Nephron (organoid): ENCODE data around the gene LOXHD1.

ENCODE experiments used
- H3K27ac Mint-ChIP-seq, 3 experiments: 2 replicates each; pipeline ENCODE4 v1.8.0; 2020; ENCODE audit warnings: mixed read lengths in 3 of 3, mild to moderate bottlenecking in 2 of 3, moderate library complexity in 1 of 3
- H3K27me3 Mint-ChIP-seq: 2 replicates; pipeline ENCODE4 v1.8.0; 2021; ENCODE audit warnings: low read depth, mild to moderate bottlenecking, moderate library complexity, mixed read lengths
- H3K36me3 Mint-ChIP-seq: 2 replicates; pipeline ENCODE4 v1.8.0; 2020; ENCODE audit warnings: low read depth, mixed read lengths
- H3K4me1 Mint-ChIP-seq: 2 replicates; pipeline ENCODE4 v1.8.0; 2020; ENCODE audit warnings: mixed read lengths
- H3K4me3 Mint-ChIP-seq, 3 experiments: 2 replicates each; pipeline ENCODE4 v1.8.0; 2020; ENCODE audit warnings: mild to moderate bottlenecking in 3 of 3, mixed read lengths in 3 of 3, moderate library complexity in 2 of 3
- H3K9me3 Mint-ChIP-seq: 2 replicates; pipeline ENCODE4 v1.8.0; 2020; ENCODE audit warnings: mixed read lengths
- TF ChIP-seq, protein P1 (sequence below), 3 experiments: fragments of 200-600 bp; sonication (generic); IDR thresholded peaks; one replicate each; pipeline ENCODE4 v1.5.0; 2021; ENCODE audit warnings: antibody characterized with exemption in 3 of 3; ENCODE audit not compliant: unreplicated experiment in 3 of 3

Gene LOXHD1

DNA sequence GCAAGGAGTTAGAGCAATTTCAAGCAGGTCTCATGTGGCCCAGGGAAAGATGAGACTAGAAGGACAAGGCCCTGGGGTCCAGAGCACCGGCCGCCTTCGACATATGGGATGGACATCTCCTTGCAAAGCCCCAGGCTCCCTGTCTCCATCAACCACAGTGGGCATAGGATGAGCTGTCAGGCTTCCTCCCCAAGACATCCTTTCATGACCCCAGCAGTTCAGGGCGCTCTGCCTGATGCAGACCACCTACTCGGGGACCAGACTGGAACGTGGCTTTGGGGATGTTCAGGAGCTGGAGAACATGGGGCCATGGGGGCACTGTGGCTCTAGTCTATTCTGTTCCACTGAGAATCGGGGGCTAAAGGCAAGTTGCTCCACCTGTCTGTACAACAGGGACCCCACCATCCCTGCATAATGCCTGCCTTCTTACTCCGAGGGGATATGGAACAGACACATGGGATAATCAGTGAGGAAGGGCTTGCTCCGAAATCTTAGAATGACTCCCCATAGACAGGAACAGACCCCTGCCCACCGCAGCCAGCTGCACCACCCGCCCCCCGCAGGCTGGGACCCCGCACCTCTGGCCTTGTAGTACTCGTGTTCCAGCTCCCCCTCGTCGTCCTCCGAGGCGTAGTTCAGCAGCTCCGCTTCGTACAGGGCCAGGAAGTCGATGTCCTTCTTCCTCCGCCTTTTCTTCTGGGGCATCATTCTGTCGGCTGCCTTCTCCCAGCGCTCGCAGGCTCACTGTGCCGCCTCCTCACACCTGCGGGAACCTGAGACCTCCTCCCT, 500 bp downstream of the LOXHD1 start:
- H3K4me3 Mint-ChIP-seq: no peak overlapping the region
- H3K9me3 Mint-ChIP-seq: no peaks in the 10 kb centered on the region
- no peaks in the 10 kb centered on the region for H3K4me1 Mint-ChIP-seq
- TF ChIP-seq, protein P1, sequence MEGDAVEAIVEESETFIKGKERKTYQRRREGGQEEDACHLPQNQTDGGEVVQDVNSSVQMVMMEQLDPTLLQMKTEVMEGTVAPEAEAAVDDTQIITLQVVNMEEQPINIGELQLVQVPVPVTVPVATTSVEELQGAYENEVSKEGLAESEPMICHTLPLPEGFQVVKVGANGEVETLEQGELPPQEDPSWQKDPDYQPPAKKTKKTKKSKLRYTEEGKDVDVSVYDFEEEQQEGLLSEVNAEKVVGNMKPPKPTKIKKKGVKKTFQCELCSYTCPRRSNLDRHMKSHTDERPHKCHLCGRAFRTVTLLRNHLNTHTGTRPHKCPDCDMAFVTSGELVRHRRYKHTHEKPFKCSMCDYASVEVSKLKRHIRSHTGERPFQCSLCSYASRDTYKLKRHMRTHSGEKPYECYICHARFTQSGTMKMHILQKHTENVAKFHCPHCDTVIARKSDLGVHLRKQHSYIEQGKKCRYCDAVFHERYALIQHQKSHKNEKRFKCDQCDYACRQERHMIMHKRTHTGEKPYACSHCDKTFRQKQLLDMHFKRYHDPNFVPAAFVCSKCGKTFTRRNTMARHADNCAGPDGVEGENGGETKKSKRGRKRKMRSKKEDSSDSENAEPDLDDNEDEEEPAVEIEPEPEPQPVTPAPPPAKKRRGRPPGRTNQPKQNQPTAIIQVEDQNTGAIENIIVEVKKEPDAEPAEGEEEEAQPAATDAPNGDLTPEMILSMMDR (IDR thresholded peaks at IDR 0.05; ENCODE audit: unreplicated experiment in 3 of 3): no peak
- H3K27ac Mint-ChIP-seq: no peak overlapping the region
- H3K27me3 Mint-ChIP-seq: peaks cover 14% of the 10 kb centered on the region
- H3K36me3 Mint-ChIP-seq: no peaks in the 10 kb centered on the region

DNA sequence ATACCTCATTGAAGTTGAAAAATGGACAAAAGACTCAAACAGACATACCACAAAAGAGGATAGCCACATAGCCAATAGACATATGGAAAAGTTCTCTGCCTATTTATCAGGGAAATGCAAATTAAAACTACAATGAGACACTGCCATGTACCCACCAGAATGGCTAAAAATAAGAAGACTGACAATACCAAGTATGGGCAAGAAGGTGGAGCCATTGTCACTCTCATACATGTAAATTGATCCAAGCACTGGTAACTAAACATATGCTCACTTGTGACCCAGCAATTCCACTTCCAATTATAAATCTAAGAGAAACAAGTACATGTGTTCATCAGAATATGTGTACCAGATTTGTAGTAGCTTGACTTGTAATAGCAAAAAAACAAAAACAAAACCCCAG, 4.6 kb downstream of the LOXHD1 start:
- no peak overlapping the region for H3K27ac Mint-ChIP-seq

DNA sequence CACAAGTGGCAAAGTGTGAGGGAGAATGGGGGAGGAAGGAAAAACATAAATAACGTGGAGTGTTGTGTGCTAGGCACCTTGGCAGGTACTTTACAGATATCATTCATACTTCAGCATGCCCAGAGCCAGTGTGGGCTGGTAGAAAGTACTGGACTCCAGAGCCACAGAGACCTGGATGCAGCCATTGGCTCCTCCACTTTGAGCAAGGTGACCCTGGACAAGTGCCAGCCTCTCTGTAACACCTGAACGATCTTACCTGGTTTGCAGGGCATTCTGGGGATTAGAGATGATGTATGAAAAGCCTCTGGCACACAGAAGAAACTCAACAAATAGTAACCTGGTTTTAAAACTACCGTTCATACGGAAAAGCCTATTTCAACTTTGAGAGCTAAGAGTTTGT, 6.3 kb downstream of the LOXHD1 start:
- no peaks in the 10 kb centered on the region for H3K4me1 Mint-ChIP-seq
- no peaks in the 10 kb centered on the region for H3K9me3 Mint-ChIP-seq
- TF ChIP-seq, protein P1 (IDR thresholded peaks at IDR 0.05; ENCODE audit: unreplicated experiment in 3 of 3): no peak
- no peaks in the 10 kb centered on the region for H3K36me3 Mint-ChIP-seq
- H3K4me3 Mint-ChIP-seq: no peak overlapping the region
- H3K27me3 Mint-ChIP-seq: peaks cover 19% of the 10 kb centered on the region
- no peak overlapping the region for H3K27ac Mint-ChIP-seq

More for the DNA sequence above, 4.6 kb downstream of the LOXHD1 start:
- peaks cover 20% of the 10 kb centered on the region for H3K27me3 Mint-ChIP-seq
- no peaks in the 10 kb centered on the region for H3K9me3 Mint-ChIP-seq
- no peaks in the 10 kb centered on the region for H3K36me3 Mint-ChIP-seq
- no peak overlapping the region for H3K4me3 Mint-ChIP-seq
- TF ChIP-seq, protein P1 (IDR thresholded peaks at IDR 0.05; ENCODE audit: unreplicated experiment in 3 of 3): no peak
- H3K4me1 Mint-ChIP-seq: no peaks in the 10 kb centered on the region

DNA sequence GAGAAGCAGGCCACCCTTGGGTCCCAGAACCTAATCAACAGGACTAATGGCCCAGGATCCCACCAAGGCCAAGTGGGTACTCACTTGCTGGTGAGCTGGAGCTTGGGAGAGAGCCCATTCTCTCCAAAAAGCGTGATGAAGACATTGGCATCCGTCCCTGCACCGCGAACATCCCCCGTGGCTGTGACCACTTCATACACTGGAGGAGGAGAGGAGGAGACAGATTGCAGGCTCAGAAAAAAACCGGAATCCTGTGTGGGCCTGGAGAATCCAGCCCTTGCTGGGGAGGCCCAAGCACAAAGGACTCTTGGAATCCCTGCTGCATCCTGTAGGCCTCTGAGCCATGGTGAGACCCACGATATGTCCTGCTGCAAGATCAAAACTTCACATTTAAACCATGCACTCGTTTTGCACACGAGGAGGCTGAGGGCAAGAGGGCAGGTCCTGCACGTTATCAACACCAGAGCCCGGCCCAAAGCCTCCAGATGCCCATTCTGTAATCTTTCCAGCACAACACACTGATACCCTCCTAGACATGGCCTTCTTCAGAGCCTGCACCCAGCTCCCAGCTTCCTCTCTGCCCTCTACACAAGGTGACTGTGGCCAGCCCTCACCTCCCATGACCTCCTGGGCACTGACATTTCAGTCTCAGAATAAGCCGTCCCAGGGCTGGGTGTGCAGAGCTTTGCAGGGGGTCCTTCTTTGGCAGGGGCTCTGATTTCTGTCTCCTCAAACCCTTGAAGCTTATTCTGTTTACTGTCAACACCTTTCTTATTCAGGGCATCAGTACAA, 7.8 kb downstream of the LOXHD1 start:
- no peaks in the 10 kb centered on the region for H3K36me3 Mint-ChIP-seq
- H3K27ac Mint-ChIP-seq: no peak overlapping the region
- H3K4me3 Mint-ChIP-seq: no peak overlapping the region
- no peaks in the 10 kb centered on the region for H3K9me3 Mint-ChIP-seq
- no peaks in the 10 kb centered on the region for H3K4me1 Mint-ChIP-seq
- TF ChIP-seq, protein P1 (IDR thresholded peaks at IDR 0.05; ENCODE audit: unreplicated experiment in 3 of 3): no peak
- H3K27me3 Mint-ChIP-seq: peaks cover 22% of the 10 kb centered on the region

DNA sequence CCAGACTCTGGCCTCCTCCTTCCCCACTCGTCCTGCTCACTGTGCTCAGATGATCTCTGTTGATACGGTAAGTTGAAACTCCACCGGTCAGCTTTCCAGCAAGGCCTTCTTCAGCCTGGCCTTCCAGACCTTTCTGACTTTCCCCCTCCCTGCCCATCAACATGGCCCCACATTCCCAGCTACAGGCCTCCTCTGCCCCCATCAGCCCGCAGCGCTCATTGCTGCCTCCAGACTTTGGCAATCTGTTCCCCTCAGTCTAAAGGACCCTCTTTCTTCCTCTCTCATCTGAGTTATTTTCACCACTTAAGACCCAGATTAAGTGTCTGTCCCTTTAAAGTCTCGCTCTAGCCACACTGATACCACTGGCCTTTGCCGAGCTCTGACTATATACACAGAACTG, 10.6 kb downstream of the LOXHD1 start:
- TF ChIP-seq, protein P1 (IDR thresholded peaks at IDR 0.05; ENCODE audit: unreplicated experiment in 3 of 3): no peak
- H3K4me3 Mint-ChIP-seq: no peak overlapping the region
- H3K27ac Mint-ChIP-seq: no peak overlapping the region
- no peaks in the 10 kb centered on the region for H3K4me1 Mint-ChIP-seq
- H3K9me3 Mint-ChIP-seq: no peaks in the 10 kb centered on the region
- peaks cover 29% of the 10 kb centered on the region for H3K27me3 Mint-ChIP-seq
- H3K36me3 Mint-ChIP-seq: no peaks in the 10 kb centered on the region
